Panc1 (cell line): ENCODE measurements around the gene ADK.

Source experiments
- POLR2AphosphoS5 ChIP-seq: IDR thresholded peaks from 2 replicates; pipeline ENCODE4 v1.6.1; 2012; ENCODE audit warnings: mild to moderate bottlenecking, low read depth, low read length, moderate library complexity
- SIN3A ChIP-seq: IDR thresholded peaks from 2 replicates; pipeline ENCODE4 v1.6.1; 2012; ENCODE audit warnings: low read depth, mild to moderate bottlenecking, low read length, moderate library complexity, borderline replicate concordance; ENCODE audit not compliant: insufficient read depth
- TF ChIP-seq, protein P1 (sequence below): fragments of 450-650 bp; IDR thresholded peaks from 2 replicates; pipeline ENCODE4 v1.5.1; 2017; ENCODE audit warnings: mild to moderate bottlenecking

DNA sequence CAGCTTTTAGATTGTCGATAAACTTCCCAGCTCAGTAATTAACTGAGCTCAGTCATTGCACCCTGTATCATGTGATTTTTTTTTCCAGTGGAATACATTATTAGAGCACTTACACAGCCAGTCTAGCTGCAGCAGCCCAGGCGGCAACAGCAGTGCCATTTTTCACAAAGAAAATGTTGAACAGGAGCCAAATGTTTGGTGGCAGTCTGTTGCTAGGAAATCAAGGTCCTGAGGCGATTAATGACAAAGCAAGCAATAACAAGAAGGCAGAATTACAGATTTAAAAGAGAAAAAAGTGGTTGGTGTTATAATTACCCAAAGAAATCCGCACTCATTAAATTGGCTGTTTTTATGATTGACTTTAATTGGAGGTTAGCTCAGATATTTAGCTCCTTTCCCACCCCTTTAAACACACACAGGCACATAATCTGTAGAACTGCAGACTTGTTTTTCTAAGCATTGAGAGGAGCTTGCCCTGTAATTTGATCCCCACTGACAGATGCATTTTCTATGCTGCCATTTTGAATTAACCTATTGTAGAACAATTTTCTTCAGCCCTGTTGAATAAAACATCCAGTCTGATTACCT is 267.4 kb downstream of the ADK start:
- TF ChIP-seq, protein P1, sequence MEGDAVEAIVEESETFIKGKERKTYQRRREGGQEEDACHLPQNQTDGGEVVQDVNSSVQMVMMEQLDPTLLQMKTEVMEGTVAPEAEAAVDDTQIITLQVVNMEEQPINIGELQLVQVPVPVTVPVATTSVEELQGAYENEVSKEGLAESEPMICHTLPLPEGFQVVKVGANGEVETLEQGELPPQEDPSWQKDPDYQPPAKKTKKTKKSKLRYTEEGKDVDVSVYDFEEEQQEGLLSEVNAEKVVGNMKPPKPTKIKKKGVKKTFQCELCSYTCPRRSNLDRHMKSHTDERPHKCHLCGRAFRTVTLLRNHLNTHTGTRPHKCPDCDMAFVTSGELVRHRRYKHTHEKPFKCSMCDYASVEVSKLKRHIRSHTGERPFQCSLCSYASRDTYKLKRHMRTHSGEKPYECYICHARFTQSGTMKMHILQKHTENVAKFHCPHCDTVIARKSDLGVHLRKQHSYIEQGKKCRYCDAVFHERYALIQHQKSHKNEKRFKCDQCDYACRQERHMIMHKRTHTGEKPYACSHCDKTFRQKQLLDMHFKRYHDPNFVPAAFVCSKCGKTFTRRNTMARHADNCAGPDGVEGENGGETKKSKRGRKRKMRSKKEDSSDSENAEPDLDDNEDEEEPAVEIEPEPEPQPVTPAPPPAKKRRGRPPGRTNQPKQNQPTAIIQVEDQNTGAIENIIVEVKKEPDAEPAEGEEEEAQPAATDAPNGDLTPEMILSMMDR, result no peak
- TF ChIP-seq SIN3A (no peak), POLR2AphosphoS5 (no peak)
